GM12864 (cell line): ENCODE measurements around the gene IMMP2L.
"Not testable (repeated sequence)": the region's sequence is repeated elsewhere in the genome, so short reads cannot be mapped to it uniquely, and the experiment has no call there.

Experiments
- DNase-seq: peaks from one replicate; pipeline ENCODE4 v3.0.0-alpha.2; 2011; ENCODE audit warnings: low read depth
- H3K4me3 ChIP-seq: 2 replicates; pipeline ENCODE4 v1.5.1; 2011; ENCODE audit warnings: mild to moderate bottlenecking, low read depth, low read length, control low read depth
- CTCF ChIP-seq: IDR thresholded peaks from 2 replicates; pipeline ENCODE4 v1.5.1; 2011; ENCODE audit warnings: low read depth, mild to moderate bottlenecking, moderate library complexity, low read length, control low read depth, inconsistent platforms; ENCODE audit errors: missing control alignments

The IMMP2L gene

GRCh38 chr7:111593343-111593742, 31.1 kb upstream of the IMMP2L start:
- no peak overlapping the region for H3K4me3 ChIP-seq
- DNase-seq = no peak
- no peak for TF ChIP-seq CTCF

- no peak for TF ChIP-seq CTCF
- H3K4me3 ChIP-seq = no peak overlapping the region
- no peak for DNase-seq
Measured at GRCh38 chr7:111588065-111588433, 25.8 kb upstream of the IMMP2L start.

GRCh38 chr7:111587410-111588064, 25.2 kb upstream of the IMMP2L start:
- TF ChIP-seq CTCF = no peak
- H3K4me3 ChIP-seq = no peak overlapping the region
- DNase-seq = no peak

GRCh38 chr7:111586711-111587409, 24.6 kb upstream of the IMMP2L start:
- TF ChIP-seq CTCF = no peak
- no peak for DNase-seq
- H3K4me3 ChIP-seq = no peak overlapping the region

- DNase-seq = not testable (repeated sequence)
Measured at GRCh38 chr7:111581784-111582488, 19.6 kb upstream of the IMMP2L start.

GRCh38 chr7:111581207-111581606, 18.9 kb upstream of the IMMP2L start:
- DNase-seq, H3K4me3 ChIP-seq: not testable (repeated sequence)

More at GRCh38 chr7:111581784-111582488, 19.6 kb upstream of the IMMP2L start:
- H3K4me3 ChIP-seq = not testable (repeated sequence)

- H3K4me3 ChIP-seq = no peak overlapping the region
- no peak for DNase-seq
- TF ChIP-seq CTCF = no peak
Measured at GRCh38 chr7:111578754-111579153, 16.5 kb upstream of the IMMP2L start.
